PFSK-1 (cell line): Measurements from ENCODE around the gene CORIN.

ENCODE experiments used
- FOXP2 ChIP-seq: optimal IDR thresholded peaks from 2 replicates; pipeline ENCODE3; 2011; ENCODE audit warnings: borderline replicate concordance, control low read depth, inconsistent platforms; ENCODE audit not compliant: insufficient read depth; ENCODE audit errors: extremely low read length, extremely low read depth
- POLR2AphosphoS5 ChIP-seq: IDR thresholded peaks from 2 replicates; pipeline ENCODE4 v1.6.1; 2012; ENCODE audit warnings: low read depth, mild to moderate bottlenecking, control low read depth, low read length, moderate library complexity
- SIN3A ChIP-seq: IDR thresholded peaks from 2 replicates; pipeline ENCODE4 v1.6.1; 2012; ENCODE audit warnings: mild to moderate bottlenecking, low read length, moderate library complexity, borderline replicate concordance; ENCODE audit not compliant: insufficient read depth
- TAF1 ChIP-seq: IDR thresholded peaks from 2 replicates; pipeline ENCODE4 v1.6.1; 2012; ENCODE audit warnings: low read length, control low read depth, borderline replicate concordance; ENCODE audit not compliant: insufficient read depth
- TF ChIP-seq, protein P1 (sequence below), 2 experiments: IDR thresholded peaks; 2 replicates each; pipeline versions ENCODE4 v1.6.1 to v1.8.0; 2011 to 2012; ENCODE audit warnings: low read depth in 2 of 2, low read length in 2 of 2, control low read depth in 1 of 2, inconsistent platforms in 1 of 2, mild to moderate bottlenecking in 1 of 2, moderate library complexity in 1 of 2; ENCODE audit not compliant: insufficient read depth in 1 of 2

DNA sequence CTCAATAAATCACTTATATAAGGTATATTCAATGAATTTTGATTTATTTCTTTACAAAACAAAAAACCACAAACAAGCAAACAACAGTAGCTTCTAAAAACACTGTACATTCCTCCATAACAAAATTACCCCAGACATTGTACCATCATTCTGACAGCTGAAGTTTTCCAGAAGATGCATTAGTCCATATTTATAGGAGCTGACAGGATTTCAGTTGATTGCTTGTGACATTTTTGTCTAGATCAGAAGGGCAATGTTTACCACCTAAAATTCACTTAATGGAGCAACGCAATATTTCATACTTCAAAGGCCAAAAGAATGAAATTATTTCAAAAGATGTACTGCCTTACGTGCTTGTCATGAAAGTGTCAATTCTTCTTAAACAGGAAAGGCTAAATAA, 185.8 kb downstream of the CORIN start:
- no peak for TF ChIP-seq POLR2AphosphoS5
- no peak for TF ChIP-seq FOXP2
- TF ChIP-seq TAF1: no peak
- TF ChIP-seq, protein P1, sequence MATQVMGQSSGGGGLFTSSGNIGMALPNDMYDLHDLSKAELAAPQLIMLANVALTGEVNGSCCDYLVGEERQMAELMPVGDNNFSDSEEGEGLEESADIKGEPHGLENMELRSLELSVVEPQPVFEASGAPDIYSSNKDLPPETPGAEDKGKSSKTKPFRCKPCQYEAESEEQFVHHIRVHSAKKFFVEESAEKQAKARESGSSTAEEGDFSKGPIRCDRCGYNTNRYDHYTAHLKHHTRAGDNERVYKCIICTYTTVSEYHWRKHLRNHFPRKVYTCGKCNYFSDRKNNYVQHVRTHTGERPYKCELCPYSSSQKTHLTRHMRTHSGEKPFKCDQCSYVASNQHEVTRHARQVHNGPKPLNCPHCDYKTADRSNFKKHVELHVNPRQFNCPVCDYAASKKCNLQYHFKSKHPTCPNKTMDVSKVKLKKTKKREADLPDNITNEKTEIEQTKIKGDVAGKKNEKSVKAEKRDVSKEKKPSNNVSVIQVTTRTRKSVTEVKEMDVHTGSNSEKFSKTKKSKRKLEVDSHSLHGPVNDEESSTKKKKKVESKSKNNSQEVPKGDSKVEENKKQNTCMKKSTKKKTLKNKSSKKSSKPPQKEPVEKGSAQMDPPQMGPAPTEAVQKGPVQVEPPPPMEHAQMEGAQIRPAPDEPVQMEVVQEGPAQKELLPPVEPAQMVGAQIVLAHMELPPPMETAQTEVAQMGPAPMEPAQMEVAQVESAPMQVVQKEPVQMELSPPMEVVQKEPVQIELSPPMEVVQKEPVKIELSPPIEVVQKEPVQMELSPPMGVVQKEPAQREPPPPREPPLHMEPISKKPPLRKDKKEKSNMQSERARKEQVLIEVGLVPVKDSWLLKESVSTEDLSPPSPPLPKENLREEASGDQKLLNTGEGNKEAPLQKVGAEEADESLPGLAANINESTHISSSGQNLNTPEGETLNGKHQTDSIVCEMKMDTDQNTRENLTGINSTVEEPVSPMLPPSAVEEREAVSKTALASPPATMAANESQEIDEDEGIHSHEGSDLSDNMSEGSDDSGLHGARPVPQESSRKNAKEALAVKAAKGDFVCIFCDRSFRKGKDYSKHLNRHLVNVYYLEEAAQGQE (IDR thresholded peaks at IDR 0.05; ENCODE audit: insufficient read depth in 1 of 2, low read depth in 2 of 2, low read length in 2 of 2): no peak
- TF ChIP-seq SIN3A: no peak
